Measurements from ENCODE around the gene TMEM222.
"Not testable (repeated sequence)": the region's sequence is repeated elsewhere in the genome, so short reads cannot be mapped to it uniquely, and the experiment has no call there.

The TMEM222 gene, protein sequence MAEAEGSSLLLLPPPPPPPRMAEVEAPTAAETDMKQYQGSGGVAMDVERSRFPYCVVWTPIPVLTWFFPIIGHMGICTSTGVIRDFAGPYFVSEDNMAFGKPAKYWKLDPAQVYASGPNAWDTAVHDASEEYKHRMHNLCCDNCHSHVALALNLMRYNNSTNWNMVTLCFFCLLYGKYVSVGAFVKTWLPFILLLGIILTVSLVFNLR

DNA sequence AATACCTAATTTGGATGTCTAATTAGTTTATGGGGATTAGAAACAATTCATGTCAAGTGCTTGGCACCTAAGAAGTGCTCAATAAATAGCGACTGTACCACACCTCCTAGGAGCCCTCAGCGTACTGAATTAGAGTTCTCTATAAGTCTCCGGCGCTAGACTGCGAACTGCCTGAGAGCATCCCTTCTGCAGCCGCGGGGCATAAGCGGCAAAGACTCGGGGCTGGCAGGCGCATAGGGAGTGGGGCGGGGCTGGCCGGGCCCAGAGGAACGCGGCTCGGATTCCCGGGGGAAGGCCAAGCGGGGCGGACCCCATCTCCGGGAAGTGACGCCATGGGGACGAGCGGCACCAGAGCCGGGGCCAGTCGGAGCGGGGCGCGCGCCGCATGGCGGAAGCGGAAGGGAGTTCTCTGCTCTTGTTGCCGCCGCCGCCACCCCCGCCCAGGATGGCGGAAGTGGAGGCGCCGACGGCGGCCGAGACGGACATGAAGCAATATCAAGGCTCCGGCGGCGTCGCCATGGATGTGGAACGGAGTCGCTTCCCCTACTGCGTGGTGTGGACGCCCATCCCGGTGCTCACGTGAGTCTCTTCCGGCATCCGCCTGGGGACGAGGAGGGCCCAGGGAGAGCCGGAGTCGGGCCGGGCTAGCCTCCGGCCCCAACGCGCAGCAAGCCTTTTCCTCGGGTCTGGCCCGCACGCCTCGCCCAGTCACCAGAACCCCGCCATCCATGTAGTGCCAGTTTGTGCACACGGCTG is at the start of gene TMEM222:
TSS of gene TMEM222 (plus strand) at position 351 of the 756 bp plus-strand sequence. CDS start at position 386, 35 bp downstream.
- ChIA-PET CTCF (interaction anchor here (1.0 kb wide), 1 partner anchor 22 kb away, joined by 3 read pairs; no protein-coding TSS in a partner anchor), POLR2A (interaction anchor here (0.7 to 1.7 kb wide), 6 partner anchors 11 to 44 kb away, joined by 3 to 13 read pairs (median 3); partner anchors contain the start of genes MAP3K6 and SYTL1)
- TF ChIP-seq LEF1 (IDR thresholded peaks at IDR 0.05; ENCODE audit: borderline replicate concordance) (no peak), CTBP1 (IDR thresholded peaks at IDR 0.05; ENCODE audit: borderline replicate concordance) (peak; percentile 87), NFRKB (IDR thresholded peaks at IDR 0.05) (no peak; the same call in 1 of the 2 replicates), L3MBTL2 (conservative IDR thresholded peaks at IDR 0.05) (peak; percentile 30; the same call in 1 of the 2 replicates), ZNF384 (IDR thresholded peaks at IDR 0.05) (no peak), ELF4 (IDR thresholded peaks at IDR 0.05) (peak; percentile 86)
- TF ChIP-seq, protein P1, sequence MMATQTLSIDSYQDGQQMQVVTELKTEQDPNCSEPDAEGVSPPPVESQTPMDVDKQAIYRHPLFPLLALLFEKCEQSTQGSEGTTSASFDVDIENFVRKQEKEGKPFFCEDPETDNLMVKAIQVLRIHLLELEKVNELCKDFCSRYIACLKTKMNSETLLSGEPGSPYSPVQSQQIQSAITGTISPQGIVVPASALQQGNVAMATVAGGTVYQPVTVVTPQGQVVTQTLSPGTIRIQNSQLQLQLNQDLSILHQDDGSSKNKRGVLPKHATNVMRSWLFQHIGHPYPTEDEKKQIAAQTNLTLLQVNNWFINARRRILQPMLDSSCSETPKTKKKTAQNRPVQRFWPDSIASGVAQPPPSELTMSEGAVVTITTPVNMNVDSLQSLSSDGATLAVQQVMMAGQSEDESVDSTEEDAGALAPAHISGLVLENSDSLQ (IDR thresholded peaks at IDR 0.05), result peak; percentile 39; the same call in 1 of the 2 replicates
- peak; percentile 98 for DNase-seq (ENCODE audit: extremely low spot score)

DNA sequence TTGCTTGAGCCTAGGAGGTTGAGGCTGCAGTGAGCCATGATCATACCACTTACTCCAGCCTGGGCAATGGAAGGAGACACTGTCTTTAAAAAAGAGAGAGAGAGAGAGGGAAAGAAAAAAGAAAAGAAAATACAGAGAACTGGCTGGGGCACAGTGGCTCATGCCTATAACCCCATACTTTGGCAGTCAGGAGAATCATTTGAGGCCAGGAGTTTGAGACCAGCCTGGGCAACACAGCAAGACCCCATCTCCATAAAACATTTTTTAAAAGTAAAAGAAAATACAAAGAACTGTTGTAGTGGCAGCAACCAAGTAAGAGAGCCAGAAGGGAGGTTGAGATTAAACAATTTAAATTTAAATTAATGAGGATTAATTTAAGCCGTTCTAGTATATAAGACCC is 47.8 kb upstream of the TMEM222 start:
- ChIA-PET CTCF (no interaction called here), POLR2A (no interaction called here)
- TF ChIP-seq FOXM1 (IDR thresholded peaks at IDR 0.05; ENCODE audit: borderline replicate concordance) (no peak), ELF4 (IDR thresholded peaks at IDR 0.05) (no peak), ARNT (IDR thresholded peaks at IDR 0.05) (no peak), LEF1 (IDR thresholded peaks at IDR 0.05; ENCODE audit: borderline replicate concordance) (no peak), FOXK2 (IDR thresholded peaks at IDR 0.05) (no peak), ZNF384 (IDR thresholded peaks at IDR 0.05) (no peak), FOXA1 (IDR thresholded peaks at IDR 0.05) (no peak), HDGF (IDR thresholded peaks at IDR 0.05; ENCODE audit: borderline replicate concordance) (no peak), SP1 (IDR thresholded peaks at IDR 0.05) (no peak), CTBP1 (IDR thresholded peaks at IDR 0.05; ENCODE audit: borderline replicate concordance) (no peak)
- TF ChIP-seq, protein P1 (IDR thresholded peaks at IDR 0.05), result no peak
- DNase-seq (ENCODE audit: extremely low spot score), result no peak

DNA sequence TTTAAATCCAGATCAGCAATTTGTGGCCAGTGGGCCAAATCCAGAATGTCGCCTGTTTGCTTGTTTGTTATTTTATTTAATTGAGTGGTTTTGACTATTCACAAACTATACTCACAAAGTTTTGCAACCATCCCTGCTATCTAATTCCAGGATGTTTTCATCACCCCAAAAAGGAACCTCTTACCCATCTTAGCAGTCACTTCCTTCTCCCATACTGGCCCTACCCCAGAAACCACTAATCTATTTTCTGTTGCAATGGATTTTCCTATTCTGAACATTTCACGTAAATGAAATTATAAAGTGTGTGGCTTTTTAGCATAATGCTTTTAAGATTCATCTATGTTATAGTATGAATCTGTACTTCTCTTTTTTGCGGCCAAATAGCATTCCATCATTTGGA is 46.3 kb upstream of the TMEM222 start:
- CTCF ChIA-PET, result no interaction called here
- no peak for DNase-seq (ENCODE audit: extremely low spot score)
- POLR2A ChIA-PET, result no interaction called here
- no peak for TF ChIP-seq LEF1 (IDR thresholded peaks at IDR 0.05; ENCODE audit: borderline replicate concordance)
- TF ChIP-seq NFRKB (IDR thresholded peaks at IDR 0.05), result no peak
- TF ChIP-seq ZNF384 (IDR thresholded peaks at IDR 0.05), result no peak
- TF ChIP-seq CTBP1 (IDR thresholded peaks at IDR 0.05; ENCODE audit: borderline replicate concordance), result no peak
- TF ChIP-seq FOXM1 (IDR thresholded peaks at IDR 0.05; ENCODE audit: borderline replicate concordance), result no peak
- TF ChIP-seq BHLHE40 (IDR thresholded peaks at IDR 0.05; ENCODE audit: borderline replicate concordance), result no peak
- TF ChIP-seq HDGF (IDR thresholded peaks at IDR 0.05; ENCODE audit: borderline replicate concordance), result no peak
- TF ChIP-seq, protein P1 (IDR thresholded peaks at IDR 0.05), result no peak
- no peak for TF ChIP-seq TARDBP (IDR thresholded peaks at IDR 0.05)
- TF ChIP-seq ARNT (IDR thresholded peaks at IDR 0.05), result no peak
- no peak for TF ChIP-seq L3MBTL2 (conservative IDR thresholded peaks at IDR 0.05)
- no peak for TF ChIP-seq FOXK2 (IDR thresholded peaks at IDR 0.05)
- TF ChIP-seq ELF4 (IDR thresholded peaks at IDR 0.05), result no peak
- no peak for TF ChIP-seq FOXA1 (IDR thresholded peaks at IDR 0.05)
- no peak for TF ChIP-seq SP1 (IDR thresholded peaks at IDR 0.05)

DNA sequence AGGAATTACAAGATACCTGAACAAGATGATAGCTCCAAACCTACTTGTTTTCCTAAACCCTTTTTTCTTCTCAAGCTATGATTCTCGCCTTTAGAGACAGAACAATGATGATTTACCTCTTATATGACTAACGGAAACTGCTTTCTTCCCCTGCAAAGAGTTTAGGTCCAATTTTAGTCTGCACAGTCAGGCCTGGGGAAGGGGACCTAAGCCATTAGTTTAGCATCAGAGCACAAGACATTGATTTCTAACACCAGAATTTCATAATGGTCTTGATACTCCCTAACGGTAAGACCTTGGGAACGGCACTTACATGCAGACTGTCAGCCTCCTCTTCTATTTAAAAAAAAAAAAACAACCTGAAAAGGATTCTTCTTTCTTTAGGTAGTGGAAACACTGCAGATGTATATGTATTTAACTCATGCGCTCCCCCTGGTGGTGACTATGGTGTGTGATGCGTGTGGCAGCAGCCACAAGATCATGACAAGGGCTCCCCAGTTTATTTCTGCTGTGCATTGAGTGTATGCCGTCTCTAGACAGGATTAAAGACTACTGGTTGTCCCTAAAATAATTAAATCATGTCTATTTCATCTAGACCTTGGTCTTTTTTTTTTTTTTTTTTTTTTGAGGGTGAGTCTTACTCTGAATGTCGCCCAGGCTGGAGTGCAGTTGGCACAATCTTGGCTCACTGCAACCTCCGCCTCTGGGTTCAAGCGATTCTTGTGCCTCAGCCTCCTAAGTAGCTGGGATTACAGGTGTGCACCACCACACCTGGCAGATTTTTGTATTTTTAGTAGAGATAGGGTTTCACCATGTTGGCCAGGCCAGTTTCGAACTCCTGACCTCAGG is 37.3 kb upstream of the TMEM222 start:
- ChIA-PET CTCF (interaction anchor here (0.6 to 4.2 kb wide), 6 partner anchors 87 to 681 kb away, joined by 3 to 21 read pairs (median 5); no protein-coding TSS in a partner anchor), POLR2A (no interaction called here)
- no peak for TF ChIP-seq ELF4 (IDR thresholded peaks at IDR 0.05)
- TF ChIP-seq FOXM1 (IDR thresholded peaks at IDR 0.05; ENCODE audit: borderline replicate concordance), result no peak
- TF ChIP-seq ZNF384 (IDR thresholded peaks at IDR 0.05), result 0 out of 2 replicates have a peak, but pooled peaks have one; percentile 50
- peak; percentile 82 for DNase-seq (ENCODE audit: extremely low spot score)

DNA sequence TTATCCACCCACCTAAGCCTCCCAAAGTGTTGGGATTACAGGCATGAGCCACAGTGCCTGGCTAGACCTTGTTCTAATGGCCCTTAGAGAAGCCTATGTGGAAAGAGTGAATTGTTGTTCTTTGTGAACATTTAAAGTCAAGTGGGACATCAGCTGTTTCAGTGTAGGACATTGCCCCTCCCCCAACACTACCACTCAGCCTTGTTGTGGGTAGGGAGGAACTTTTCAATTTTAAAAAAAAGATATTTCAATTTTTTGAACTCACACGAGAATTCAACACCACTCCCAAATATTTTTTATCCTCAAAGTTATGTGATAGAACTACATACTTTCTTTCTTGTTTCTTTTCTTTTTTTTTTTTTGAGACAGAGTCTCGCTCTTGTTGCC is 36.7 kb upstream of the TMEM222 start:
- TF ChIP-seq NFRKB (IDR thresholded peaks at IDR 0.05), result no peak
- TF ChIP-seq ARNT (IDR thresholded peaks at IDR 0.05), result no peak
- TF ChIP-seq TARDBP (IDR thresholded peaks at IDR 0.05), result no peak
- no peak for TF ChIP-seq LEF1 (IDR thresholded peaks at IDR 0.05; ENCODE audit: borderline replicate concordance)
- TF ChIP-seq SUZ12 (IDR thresholded peaks at IDR 0.05), result no peak
- TF ChIP-seq FOXA1 (IDR thresholded peaks at IDR 0.05), result no peak
- no peak for TF ChIP-seq FOXK2 (IDR thresholded peaks at IDR 0.05)
- TF ChIP-seq HDGF (IDR thresholded peaks at IDR 0.05; ENCODE audit: borderline replicate concordance), result no peak
- no peak for TF ChIP-seq SP1 (IDR thresholded peaks at IDR 0.05)
- no peak for TF ChIP-seq ELF4 (IDR thresholded peaks at IDR 0.05)
- TF ChIP-seq, protein P1 (IDR thresholded peaks at IDR 0.05), result no peak
- TF ChIP-seq BHLHE40 (IDR thresholded peaks at IDR 0.05; ENCODE audit: borderline replicate concordance), result no peak
- no peak for TF ChIP-seq ZNF384 (IDR thresholded peaks at IDR 0.05)
- no peak for TF ChIP-seq FOXM1 (IDR thresholded peaks at IDR 0.05; ENCODE audit: borderline replicate concordance)
- no peak for TF ChIP-seq L3MBTL2 (conservative IDR thresholded peaks at IDR 0.05)
- TF ChIP-seq CTBP1 (IDR thresholded peaks at IDR 0.05; ENCODE audit: borderline replicate concordance), result no peak

DNA sequence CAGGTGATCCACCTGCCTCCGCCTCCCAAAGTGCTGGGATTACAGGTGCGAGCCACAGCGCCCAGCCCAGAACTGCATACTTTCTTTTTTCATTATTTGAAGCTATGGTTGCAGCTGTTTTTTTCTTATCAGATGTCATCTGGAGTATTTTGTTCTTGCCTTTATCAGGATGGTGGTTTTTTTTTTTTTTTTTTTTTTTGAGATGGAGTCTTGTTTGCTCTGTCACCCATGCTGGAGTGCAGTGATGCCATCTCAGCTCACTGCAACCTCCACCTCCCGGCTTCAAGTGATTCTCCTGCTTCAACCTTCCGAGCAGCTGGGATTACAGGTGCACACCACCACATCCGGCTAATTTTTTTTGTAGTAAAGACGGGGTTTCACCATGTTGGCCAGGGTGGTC is 36.1 kb upstream of the TMEM222 start:
- CTCF ChIA-PET, result interaction anchor here (0.6 to 4.2 kb wide), 4 partner anchors 8 to 241 kb away, joined by 3 to 21 read pairs (median 4); no protein-coding TSS in a partner anchor
- POLR2A ChIA-PET; DNase-seq (ENCODE audit: extremely low spot score): not testable (repeated sequence)

More for the DNA sequence above, 36.7 kb upstream of the TMEM222 start:
- DNase-seq (ENCODE audit: extremely low spot score), result no peak
- ChIA-PET CTCF (interaction anchor here (0.6 to 4.2 kb wide), 7 partner anchors 9 to 682 kb away, joined by 3 to 21 read pairs (median 4); no protein-coding TSS in a partner anchor), POLR2A (no interaction called here)

DNA sequence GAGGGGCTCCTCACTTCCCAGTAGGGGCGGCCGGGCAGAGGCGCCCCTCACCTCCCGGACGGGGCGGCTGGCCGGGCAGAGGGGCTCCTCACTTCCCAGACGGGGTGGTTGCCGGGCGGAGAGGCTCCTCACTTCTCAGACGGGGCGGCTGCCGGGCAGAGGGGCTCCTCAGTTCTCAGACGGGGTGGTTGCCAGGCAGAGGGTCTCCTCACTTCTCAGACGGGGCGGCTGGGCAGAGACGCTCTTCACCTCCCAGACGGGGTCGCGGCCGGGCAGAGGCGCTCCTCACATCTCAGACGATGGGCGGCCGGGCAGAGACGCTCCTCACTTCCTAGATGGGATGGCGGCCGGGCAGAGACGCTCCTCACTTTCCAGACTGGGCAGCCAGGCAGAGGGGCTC is 32.8 kb upstream of the TMEM222 start:
- POLR2A ChIA-PET; CTCF ChIA-PET; DNase-seq (ENCODE audit: extremely low spot score): not testable (repeated sequence)

Data from HEK293T (cell line).